ENCODE results near the gene KLK5. TPM values are rescaled to one million over a fixed set of nuclear protein-coding genes. Genes with fewer than 3 reads are reported as not detected.

The KLK5 gene
- total RNA-seq, 2 experiments from 2014 or later: not detected

DNA sequence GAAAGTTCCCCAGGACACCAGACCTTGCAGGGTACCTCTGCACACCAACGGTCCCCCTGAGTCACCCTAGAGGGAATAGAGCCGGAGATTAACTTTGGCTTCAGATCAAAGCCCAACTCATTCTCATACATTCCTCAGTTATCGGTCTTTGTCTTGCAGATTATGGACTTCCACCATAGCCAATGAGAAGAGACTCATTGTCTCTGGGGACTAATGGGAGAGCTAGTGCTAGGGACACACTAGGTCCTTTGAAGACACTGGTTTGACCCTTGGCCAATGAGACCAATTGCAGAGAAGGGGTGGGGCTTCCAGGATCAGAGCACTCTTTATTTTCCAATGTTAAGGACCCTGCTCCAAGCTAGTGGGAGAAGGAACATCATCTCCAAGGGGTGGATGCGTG is 24.8 kb upstream of the KLK5 start:
- POLR2A ChIA-PET: no interaction called here
- H3K4me2 ChIP-seq (ENCODE audit: low read length): no peak overlapping the region
- H3K36me3 ChIP-seq (ENCODE audit: insufficient read depth, low read length): no peaks in the 10 kb centered on the region
- CTCF ChIA-PET (ENCODE audit: unreplicated experiment): no interaction called here
- H3K79me2 ChIP-seq (ENCODE audit: insufficient read depth, low read depth, low read length): no peaks in the 10 kb centered on the region
- TF ChIP-seq EZH2phosphoT487 (IDR thresholded peaks at IDR 0.05; ENCODE audit: borderline replicate concordance, low read depth, low read length): no peak
- TF ChIP-seq, protein P1, sequence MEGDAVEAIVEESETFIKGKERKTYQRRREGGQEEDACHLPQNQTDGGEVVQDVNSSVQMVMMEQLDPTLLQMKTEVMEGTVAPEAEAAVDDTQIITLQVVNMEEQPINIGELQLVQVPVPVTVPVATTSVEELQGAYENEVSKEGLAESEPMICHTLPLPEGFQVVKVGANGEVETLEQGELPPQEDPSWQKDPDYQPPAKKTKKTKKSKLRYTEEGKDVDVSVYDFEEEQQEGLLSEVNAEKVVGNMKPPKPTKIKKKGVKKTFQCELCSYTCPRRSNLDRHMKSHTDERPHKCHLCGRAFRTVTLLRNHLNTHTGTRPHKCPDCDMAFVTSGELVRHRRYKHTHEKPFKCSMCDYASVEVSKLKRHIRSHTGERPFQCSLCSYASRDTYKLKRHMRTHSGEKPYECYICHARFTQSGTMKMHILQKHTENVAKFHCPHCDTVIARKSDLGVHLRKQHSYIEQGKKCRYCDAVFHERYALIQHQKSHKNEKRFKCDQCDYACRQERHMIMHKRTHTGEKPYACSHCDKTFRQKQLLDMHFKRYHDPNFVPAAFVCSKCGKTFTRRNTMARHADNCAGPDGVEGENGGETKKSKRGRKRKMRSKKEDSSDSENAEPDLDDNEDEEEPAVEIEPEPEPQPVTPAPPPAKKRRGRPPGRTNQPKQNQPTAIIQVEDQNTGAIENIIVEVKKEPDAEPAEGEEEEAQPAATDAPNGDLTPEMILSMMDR (conservative IDR thresholded peaks at IDR 0.05; ENCODE audit: low read length): no peak
- no peak overlapping the region for H3K4me3 ChIP-seq (ENCODE audit: low read depth, low read length, poor library complexity, severe bottlenecking)
- no peak overlapping the region for H3K27ac ChIP-seq (ENCODE audit: low read depth, low read length, poor library complexity, severe bottlenecking)
- no peak for DNase-seq (ENCODE audit: low spot score)
- no TSS peak for BruUV-seq (replicated peaks)
- intact Hi-C loops (cut with micrococcal nuclease; ENCODE audit: unreplicated experiment): no loop called here
- H4K20me1 ChIP-seq (ENCODE audit: insufficient read depth, low read length): no peaks in the 10 kb centered on the region
- no peaks in the 10 kb centered on the region for H3K4me1 ChIP-seq (ENCODE audit: insufficient read depth, low read length, poor library complexity, severe bottlenecking)
- H3K9me3 ChIP-seq (ENCODE audit: low read length): no peaks in the 10 kb centered on the region
- no peak overlapping the region for H2AFZ ChIP-seq (ENCODE audit: low read length)
- H3K9me2 ChIP-seq (ENCODE audit: insufficient read depth, low read length): no peaks in the 10 kb centered on the region

DNA sequence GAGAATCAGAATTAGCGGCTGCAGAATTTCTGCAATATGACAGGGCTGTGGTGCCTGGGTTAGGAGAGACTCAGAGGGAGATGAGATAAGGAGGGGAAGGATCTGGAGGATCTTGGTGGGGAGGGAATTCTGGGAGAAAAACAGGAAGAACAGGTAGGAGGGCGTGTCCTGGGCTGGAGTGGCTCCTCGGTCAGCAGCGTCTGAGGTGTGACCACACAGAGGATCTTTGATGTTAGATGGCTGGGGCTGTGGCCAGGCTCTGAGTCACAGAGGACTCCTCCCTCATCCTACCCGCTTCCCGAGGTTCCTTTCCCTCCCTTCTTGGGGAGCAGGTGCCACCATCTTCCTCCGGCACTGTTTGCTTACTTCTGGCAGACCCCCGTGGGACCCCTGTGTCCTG is 22.9 kb upstream of the KLK5 start:
- no peaks in the 10 kb centered on the region for H3K4me1 ChIP-seq (ENCODE audit: insufficient read depth, low read length, poor library complexity, severe bottlenecking)
- BruUV-seq (replicated peaks): no TSS peak
- ChIA-PET POLR2A (no interaction called here), CTCF (ENCODE audit: unreplicated experiment) (no interaction called here)
- intact Hi-C loops (cut with micrococcal nuclease; ENCODE audit: unreplicated experiment): no loop called here
- no peak overlapping the region for H3K4me3 ChIP-seq (ENCODE audit: low read depth, low read length, poor library complexity, severe bottlenecking)
- H3K36me3 ChIP-seq (ENCODE audit: insufficient read depth, low read length): no peaks in the 10 kb centered on the region
- no peaks in the 10 kb centered on the region for H3K79me2 ChIP-seq (ENCODE audit: insufficient read depth, low read depth, low read length)
- TF ChIP-seq, protein P1 (conservative IDR thresholded peaks at IDR 0.05; ENCODE audit: low read length): no peak
- TF ChIP-seq EZH2phosphoT487 (IDR thresholded peaks at IDR 0.05; ENCODE audit: borderline replicate concordance, low read depth, low read length): no peak
- no peak overlapping the region for H2AFZ ChIP-seq (ENCODE audit: low read length)
- DNase-seq (ENCODE audit: low spot score): no peak
- no peaks in the 10 kb centered on the region for H4K20me1 ChIP-seq (ENCODE audit: insufficient read depth, low read length)
- H3K4me2 ChIP-seq (ENCODE audit: low read length): no peak overlapping the region
- H3K27ac ChIP-seq (ENCODE audit: low read depth, low read length, poor library complexity, severe bottlenecking): no peak overlapping the region
- no peaks in the 10 kb centered on the region for H3K9me3 ChIP-seq (ENCODE audit: low read length)
- no peaks in the 10 kb centered on the region for H3K9me2 ChIP-seq (ENCODE audit: insufficient read depth, low read length)

DNA sequence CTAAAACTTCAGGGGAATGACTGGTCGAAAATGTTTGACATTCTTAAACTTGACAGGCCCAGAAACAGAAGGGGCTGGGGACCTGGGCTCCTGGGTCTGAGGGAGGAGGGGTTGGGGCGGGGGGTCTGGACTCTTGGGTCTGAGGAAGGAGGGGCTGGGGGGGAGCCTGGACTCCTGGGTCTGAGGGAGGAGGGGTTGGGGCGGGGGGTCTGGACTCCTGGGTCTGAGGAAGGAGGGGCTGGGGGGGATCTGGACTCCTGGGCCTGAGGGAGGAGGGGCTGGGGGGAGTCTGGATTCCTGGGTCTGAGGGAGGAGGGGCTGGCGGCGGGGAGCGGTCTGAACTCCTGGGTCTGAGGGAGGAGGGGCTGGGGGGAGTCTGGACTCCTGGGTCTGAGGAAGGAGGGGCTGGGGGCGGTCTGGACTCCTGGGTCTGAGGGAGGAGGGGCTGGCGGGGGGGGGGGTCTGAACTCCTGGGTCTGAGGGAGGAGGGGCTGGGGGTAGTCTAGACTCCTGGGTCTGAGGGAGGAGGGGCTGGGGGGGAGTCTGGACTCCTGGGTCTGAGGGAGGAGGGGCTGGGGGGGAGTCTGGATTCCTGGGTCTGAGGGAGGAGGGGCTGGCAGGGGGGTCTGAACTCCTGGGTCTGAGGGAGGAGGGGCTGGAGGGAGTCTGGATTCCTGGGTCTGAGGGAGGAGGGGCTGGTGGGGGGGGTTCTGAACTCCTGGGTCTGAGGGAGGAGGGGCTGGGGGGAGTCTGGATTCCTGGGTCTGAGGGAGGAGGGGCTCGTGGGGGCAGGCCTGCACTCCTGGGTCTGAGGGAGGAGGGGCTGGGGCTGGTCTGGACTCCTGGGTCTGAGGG is 22.1 kb upstream of the KLK5 start:
- H3K4me1 ChIP-seq (ENCODE audit: insufficient read depth, low read length, poor library complexity, severe bottlenecking): no peaks in the 10 kb centered on the region
- intact Hi-C loops (cut with micrococcal nuclease; ENCODE audit: unreplicated experiment): no loop called here
- H3K4me3 ChIP-seq (ENCODE audit: low read depth, low read length, poor library complexity, severe bottlenecking): no peak overlapping the region
- no peaks in the 10 kb centered on the region for H3K9me2 ChIP-seq (ENCODE audit: insufficient read depth, low read length)
- ChIA-PET POLR2A (no interaction called here), CTCF (ENCODE audit: unreplicated experiment) (interaction anchor here (0.5 kb wide), 1 partner anchor 53 kb away, joined by 3 read pairs; no protein-coding TSS in a partner anchor)
- TF ChIP-seq EZH2phosphoT487 (IDR thresholded peaks at IDR 0.05; ENCODE audit: borderline replicate concordance, low read depth, low read length): no peak
- TF ChIP-seq, protein P1 (conservative IDR thresholded peaks at IDR 0.05; ENCODE audit: low read length): no peak
- no TSS peak for BruUV-seq (replicated peaks)
- no peak for DNase-seq (ENCODE audit: low spot score)
- H3K36me3 ChIP-seq (ENCODE audit: insufficient read depth, low read length): no peaks in the 10 kb centered on the region
- H4K20me1 ChIP-seq (ENCODE audit: insufficient read depth, low read length): no peaks in the 10 kb centered on the region
- no peaks in the 10 kb centered on the region for H3K79me2 ChIP-seq (ENCODE audit: insufficient read depth, low read depth, low read length)
- no peaks in the 10 kb centered on the region for H3K9me3 ChIP-seq (ENCODE audit: low read length)
- no peak overlapping the region for H3K4me2 ChIP-seq (ENCODE audit: low read length)
- no peak overlapping the region for H2AFZ ChIP-seq (ENCODE audit: low read length)
- H3K27ac ChIP-seq (ENCODE audit: low read depth, low read length, poor library complexity, severe bottlenecking): no peak overlapping the region
